Measurements from ENCODE around the gene MED10.

GRCh38 chr5:6408260-6408596, 29.9 kb upstream of the MED10 start:
- TF ChIP-seq POLR2A (IDR thresholded peaks at IDR 0.05; ENCODE audit: extremely low read depth, insufficient read length), result no peak
- TF ChIP-seq, protein P1, sequence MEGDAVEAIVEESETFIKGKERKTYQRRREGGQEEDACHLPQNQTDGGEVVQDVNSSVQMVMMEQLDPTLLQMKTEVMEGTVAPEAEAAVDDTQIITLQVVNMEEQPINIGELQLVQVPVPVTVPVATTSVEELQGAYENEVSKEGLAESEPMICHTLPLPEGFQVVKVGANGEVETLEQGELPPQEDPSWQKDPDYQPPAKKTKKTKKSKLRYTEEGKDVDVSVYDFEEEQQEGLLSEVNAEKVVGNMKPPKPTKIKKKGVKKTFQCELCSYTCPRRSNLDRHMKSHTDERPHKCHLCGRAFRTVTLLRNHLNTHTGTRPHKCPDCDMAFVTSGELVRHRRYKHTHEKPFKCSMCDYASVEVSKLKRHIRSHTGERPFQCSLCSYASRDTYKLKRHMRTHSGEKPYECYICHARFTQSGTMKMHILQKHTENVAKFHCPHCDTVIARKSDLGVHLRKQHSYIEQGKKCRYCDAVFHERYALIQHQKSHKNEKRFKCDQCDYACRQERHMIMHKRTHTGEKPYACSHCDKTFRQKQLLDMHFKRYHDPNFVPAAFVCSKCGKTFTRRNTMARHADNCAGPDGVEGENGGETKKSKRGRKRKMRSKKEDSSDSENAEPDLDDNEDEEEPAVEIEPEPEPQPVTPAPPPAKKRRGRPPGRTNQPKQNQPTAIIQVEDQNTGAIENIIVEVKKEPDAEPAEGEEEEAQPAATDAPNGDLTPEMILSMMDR (IDR thresholded peaks at IDR 0.05; ENCODE audit: low read depth, low read length), result no peak

All from NB4 (cell line).